ENCODE measurements around the gene ESR2. TPM values are rescaled to one million over a fixed set of nuclear protein-coding genes. Genes with fewer than 3 reads are reported as not detected.
"Not testable (repeated sequence)": the region's sequence is repeated elsewhere in the genome, so short reads cannot be mapped to it uniquely, and the experiment has no call there.

Gene ESR2
- total RNA-seq, 1 donor from 2014 or later, result 0.39 TPM

GRCh38 chr14:64198486-64198885 is 95.7 kb downstream of the ESR2 start:
- DNase-seq (ENCODE audit: low read depth in 2 of 2), result no peak

- DNase-seq (ENCODE audit: low read depth in 2 of 2), result no peak
Measured at GRCh38 chr14:64197996-64198395, 96.2 kb downstream of the ESR2 start.

- DNase-seq (ENCODE audit: low read depth in 2 of 2), result peak in 1 of 2 donors; percentile 13
Measured at GRCh38 chr14:64196814-64197411, 97.3 kb downstream of the ESR2 start.

GRCh38 chr14:64196056-64196455 is 98.1 kb downstream of the ESR2 start:
- no peak for DNase-seq (ENCODE audit: low read depth in 2 of 2)

GRCh38 chr14:64195199-64195598 is 99.0 kb downstream of the ESR2 start:
- DNase-seq (ENCODE audit: low read depth in 2 of 2), result peak in 1 of 2 donors; percentile 12

DNA sequence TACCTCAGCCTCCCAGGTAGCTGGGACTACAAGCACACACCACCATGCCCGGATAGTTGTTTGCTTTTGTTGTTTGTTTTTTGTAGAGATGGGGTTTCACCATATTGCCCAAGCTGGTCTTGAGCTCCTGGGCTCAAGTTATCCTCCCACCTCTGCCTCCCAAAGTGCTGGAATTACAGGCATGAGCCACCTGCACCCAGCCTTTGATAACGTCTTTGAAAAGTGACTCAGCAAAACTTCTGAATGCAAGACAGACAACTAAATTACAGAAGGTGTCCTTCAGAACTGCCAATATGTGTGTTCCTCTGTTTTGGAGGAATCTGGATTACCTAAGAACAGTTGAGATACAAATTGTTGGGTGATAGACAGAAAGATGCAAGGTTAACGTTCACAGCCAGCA is 99.8 kb downstream of the ESR2 start:
- no peak for DNase-seq (ENCODE audit: low read depth in 2 of 2)

GRCh38 chr14:64193821-64194220 is 100.3 kb downstream of the ESR2 start:
- no peak for DNase-seq (ENCODE audit: low read depth in 2 of 2)

GRCh38 chr14:64191756-64192155 is 102.4 kb downstream of the ESR2 start:
- peak; percentile 9 to 73 for DNase-seq (ENCODE audit: low read depth in 2 of 2)

GRCh38 chr14:64190974-64191502 is 103.1 kb downstream of the ESR2 start:
- DNase-seq (ENCODE audit: low read depth in 2 of 2), result no peak

DNA sequence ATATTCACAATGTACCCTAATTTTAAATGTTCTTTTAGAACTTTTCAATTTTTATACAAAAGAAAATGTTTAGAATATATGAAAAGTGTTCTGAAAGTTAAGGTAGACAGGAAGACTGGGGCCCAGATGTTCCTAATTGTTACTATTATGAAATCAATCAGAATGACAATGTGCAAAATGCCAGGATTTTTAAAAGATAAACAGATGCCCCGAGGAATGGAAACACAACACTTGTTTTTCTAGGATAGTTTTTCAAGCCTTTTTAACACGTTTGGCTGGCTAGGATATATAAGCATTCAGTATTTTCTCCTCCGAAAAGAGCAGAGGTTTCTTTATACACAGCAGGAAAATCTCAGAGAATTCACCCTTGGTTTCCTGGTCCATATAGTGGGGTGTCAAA is 106.8 kb downstream of the ESR2 start:
- DNase-seq (ENCODE audit: low read depth in 2 of 2), result no peak

- DNase-seq (ENCODE audit: low read depth in 2 of 2), result no peak
Measured at GRCh38 chr14:64186231-64187129, 107.7 kb downstream of the ESR2 start.

DNA sequence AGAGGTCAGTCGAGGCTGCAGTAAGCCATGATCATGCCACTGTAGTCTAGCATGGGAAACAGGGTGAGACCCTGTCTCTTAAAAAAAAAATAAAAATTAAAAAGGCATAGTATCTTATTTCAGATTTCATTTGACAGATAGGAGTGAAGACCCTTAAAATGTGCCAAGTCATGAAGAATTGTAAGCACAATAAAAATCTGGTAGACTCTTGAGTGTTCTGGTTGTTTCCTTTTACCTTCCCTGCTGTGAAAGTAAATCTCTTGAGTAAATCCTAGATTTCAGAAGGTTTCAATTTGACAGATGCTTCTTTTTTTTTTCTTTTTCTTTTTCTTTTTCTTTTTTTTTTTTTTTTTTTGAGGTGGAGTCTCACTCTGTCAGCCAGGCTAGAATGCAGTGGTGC is 109.0 kb downstream of the ESR2 start:
- DNase-seq (ENCODE audit: low read depth in 2 of 2), result no peak

DNA sequence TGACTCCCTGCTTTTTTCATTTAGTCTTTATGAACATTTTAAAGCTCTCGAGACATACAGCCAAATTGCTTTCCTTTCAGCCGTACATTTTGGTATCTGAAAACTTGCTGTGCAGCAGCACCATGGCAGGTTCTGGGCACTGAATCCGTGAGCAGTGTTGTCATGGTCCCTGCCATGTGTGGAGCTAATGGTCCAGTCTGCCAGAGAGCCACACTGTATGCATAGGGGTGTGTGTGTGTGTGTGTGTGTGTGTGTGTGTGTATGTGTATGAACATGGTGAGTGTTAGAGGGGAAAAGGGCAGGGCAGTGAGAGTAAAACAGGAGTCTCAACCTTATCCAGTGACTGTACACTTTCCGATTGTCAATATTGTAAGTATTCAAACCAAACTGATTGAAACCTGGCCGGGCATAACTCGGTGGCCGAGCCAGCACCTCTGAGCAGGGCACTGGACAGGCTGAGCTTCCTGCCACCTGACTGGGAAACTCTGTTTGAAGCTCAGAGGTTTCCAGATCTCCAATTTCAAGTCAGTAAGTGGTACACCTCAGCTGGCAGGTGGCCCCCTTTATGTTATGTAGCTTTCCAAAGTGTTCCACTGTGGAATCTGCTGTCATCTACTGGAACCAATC is 110.0 kb downstream of the ESR2 start:
- DNase-seq (ENCODE audit: low read depth in 2 of 2), result no peak

- DNase-seq (ENCODE audit: low read depth in 2 of 2), result not testable (repeated sequence)
Measured at GRCh38 chr14:64182908-64183307, 111.3 kb downstream of the ESR2 start.

GRCh38 chr14:64178814-64179213 is 115.4 kb downstream of the ESR2 start:
- no peak for DNase-seq (ENCODE audit: low read depth in 2 of 2)

- DNase-seq (ENCODE audit: low read depth in 2 of 2), result no peak
Measured at GRCh38 chr14:64176330-64176729, 117.8 kb downstream of the ESR2 start.

DNA sequence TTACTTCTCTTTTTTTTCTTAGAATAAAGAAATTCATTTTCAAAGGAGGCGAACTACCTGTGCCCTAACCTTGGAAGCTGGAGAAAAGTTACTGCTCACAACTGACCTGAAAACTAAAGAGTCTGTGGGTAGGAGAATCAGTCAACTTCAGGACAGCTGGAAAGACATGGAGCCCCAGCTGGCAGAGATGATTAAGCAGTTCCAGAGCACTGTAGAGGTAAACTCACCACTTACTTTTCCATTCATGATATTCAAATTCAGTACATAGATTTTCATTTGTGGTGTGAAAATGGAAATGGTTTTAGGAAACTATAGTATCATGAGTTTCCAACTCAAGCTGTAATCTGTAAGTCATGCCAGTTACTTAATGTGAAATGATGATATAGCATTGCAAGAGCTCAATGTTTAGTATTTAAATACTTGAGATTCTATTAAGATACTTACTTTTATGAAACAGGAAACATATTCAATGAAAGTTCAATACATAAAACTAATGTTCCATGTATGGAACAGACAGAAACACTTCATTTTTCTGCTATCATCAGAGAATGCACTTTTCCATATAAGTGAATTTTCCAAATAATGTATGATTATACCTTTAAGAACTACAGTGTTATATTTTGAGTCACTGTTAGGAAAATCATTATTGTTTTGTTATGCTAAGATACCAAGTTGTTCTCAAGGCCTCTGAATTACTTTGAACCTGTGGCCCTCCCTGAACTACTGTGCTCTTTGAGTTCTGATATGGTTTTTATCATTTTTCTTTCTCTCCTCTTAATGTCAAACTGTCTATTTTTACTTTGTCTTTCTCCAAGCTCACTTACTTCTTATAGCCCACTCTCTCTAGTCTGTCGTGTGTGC is 119.0 kb downstream of the ESR2 start:
- no peak for DNase-seq (ENCODE audit: low read depth in 2 of 2)

GRCh38 chr14:64170181-64170580 is 124.0 kb downstream of the ESR2 start:
- DNase-seq (ENCODE audit: low read depth in 2 of 2), result no peak

GRCh38 chr14:64159588-64159987 is 134.6 kb downstream of the ESR2 start:
- DNase-seq (ENCODE audit: low read depth in 2 of 2), result no peak

DNA sequence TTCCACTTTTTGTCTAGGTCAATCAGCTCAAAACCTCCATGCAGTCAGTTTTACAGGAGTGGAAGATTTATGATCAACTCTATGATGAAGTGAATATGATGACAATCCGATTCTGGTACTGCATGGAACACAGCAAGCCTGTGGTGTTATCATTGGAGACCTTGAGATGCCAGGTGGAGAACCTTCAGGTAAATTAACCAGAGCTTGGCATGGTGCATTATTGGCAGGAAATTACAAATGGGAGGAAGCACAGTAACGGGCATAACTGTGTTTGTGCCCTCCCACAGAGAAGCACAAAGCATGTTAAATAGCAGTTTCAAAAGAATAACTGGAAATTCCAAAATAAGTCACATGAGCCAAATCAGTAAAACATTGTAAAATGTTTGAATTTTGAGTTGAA is 135.6 kb downstream of the ESR2 start:
- peak in 1 of 2 donors; percentile 7 for DNase-seq (ENCODE audit: low read depth in 2 of 2)

- no peak for DNase-seq (ENCODE audit: low read depth in 2 of 2)
Measured at GRCh38 chr14:64149921-64150320, 144.2 kb downstream of the ESR2 start.

Measured in dermis microvascular lymphatic vessel endothelial cell (primary cell).